ENCODE data around the gene NEK2.

DNA sequence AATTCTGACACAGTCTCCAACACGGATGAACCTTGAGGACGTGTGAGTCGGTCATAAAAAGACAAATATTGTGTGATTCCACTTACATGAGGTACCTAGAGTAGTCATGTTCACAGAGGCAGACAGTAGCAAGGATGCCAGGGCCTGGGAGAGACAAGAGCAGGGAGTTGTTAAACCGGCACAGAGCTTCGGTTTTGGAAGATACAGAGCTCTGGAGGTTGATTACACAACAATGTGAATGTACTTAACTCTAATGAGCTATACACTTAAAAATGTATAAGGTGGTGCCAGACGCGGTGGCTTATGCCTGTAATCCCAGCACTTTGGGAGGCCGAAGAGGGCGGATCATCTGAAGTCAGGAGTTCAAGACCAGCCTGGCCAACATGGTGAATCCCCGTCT, 37.8 kb upstream of the NEK2 start:
- TF ChIP-seq SP1 (IDR thresholded peaks at IDR 0.05), result no peak
- no peak for TF ChIP-seq ELF4 (IDR thresholded peaks at IDR 0.05)
- no peak for TF ChIP-seq BHLHE40 (IDR thresholded peaks at IDR 0.05; ENCODE audit: borderline replicate concordance)
- no peak for TF ChIP-seq HDGF (IDR thresholded peaks at IDR 0.05; ENCODE audit: borderline replicate concordance)
- TF ChIP-seq SUZ12 (IDR thresholded peaks at IDR 0.05), result no peak
- no peak for TF ChIP-seq FOXK2 (IDR thresholded peaks at IDR 0.05)
- no peak for TF ChIP-seq NFRKB (IDR thresholded peaks at IDR 0.05)
- no peak for TF ChIP-seq TARDBP (IDR thresholded peaks at IDR 0.05)
- no peak for TF ChIP-seq LEF1 (IDR thresholded peaks at IDR 0.05; ENCODE audit: borderline replicate concordance)
- TF ChIP-seq FOXM1 (IDR thresholded peaks at IDR 0.05; ENCODE audit: borderline replicate concordance), result no peak
- TF ChIP-seq FOXA1 (IDR thresholded peaks at IDR 0.05), result no peak
- TF ChIP-seq ZNF384 (IDR thresholded peaks at IDR 0.05), result no peak
- TF ChIP-seq ARNT (IDR thresholded peaks at IDR 0.05), result no peak
- no peak for TF ChIP-seq L3MBTL2 (conservative IDR thresholded peaks at IDR 0.05)
